Measurements from ENCODE around the gene UTP25.
"Not testable (repeated sequence)": the region's sequence is repeated elsewhere in the genome, so short reads cannot be mapped to it uniquely, and the experiment has no call there.

The UTP25 gene

GRCh38 chr1:209827384-209828262 is at the start of gene UTP25:
Gene UTP25, plus strand, starts transcription at chr1:209827972. Its CDS starts 92 bp downstream, at chr1:209828064.
- peak; percentile 93 for DNase-seq (ENCODE audit: low read depth)

GRCh38 chr1:209778102-209778501 is 49.7 kb upstream of the UTP25 start:
- DNase-seq (ENCODE audit: low read depth): no peak

GRCh38 chr1:209780268-209780667 is 47.5 kb upstream of the UTP25 start:
- no peak for DNase-seq (ENCODE audit: low read depth)

- DNase-seq (ENCODE audit: low read depth): no peak
These were observed 44.4 kb upstream of the UTP25 start for GRCh38 chr1:209783386-209783785.

- peak; percentile 100 for DNase-seq (ENCODE audit: low read depth)
These were observed 43.3 kb upstream of the UTP25 start, which contains the start of gene C1orf74 for GRCh38 chr1:209784265-209785169. Gene C1orf74, minus strand, starts transcription at chr1:209784559. Its CDS starts 925 bp downstream, at chr1:209783634.

GRCh38 chr1:209785592-209785991 is 42.2 kb upstream of the UTP25 start:
- no peak for DNase-seq (ENCODE audit: low read depth)

- DNase-seq (ENCODE audit: low read depth): no peak
These were observed 41.6 kb upstream of the UTP25 start for GRCh38 chr1:209786146-209786545.

- DNase-seq (ENCODE audit: low read depth): no peak
These were observed 40.2 kb upstream of the UTP25 start for GRCh38 chr1:209787551-209787950.

GRCh38 chr1:209789245-209789644 is 38.5 kb upstream of the UTP25 start:
- no peak for DNase-seq (ENCODE audit: low read depth)

GRCh38 chr1:209790286-209791193 is 37.2 kb upstream of the UTP25 start:
- DNase-seq (ENCODE audit: low read depth): no peak

GRCh38 chr1:209791920-209792319 is 35.9 kb upstream of the UTP25 start:
- DNase-seq (ENCODE audit: low read depth): no peak

- not testable (repeated sequence) for DNase-seq (ENCODE audit: low read depth)
These were observed 34.1 kb upstream of the UTP25 start for GRCh38 chr1:209793711-209794110.

GRCh38 chr1:209797978-209798639 is 29.7 kb upstream of the UTP25 start:
- DNase-seq (ENCODE audit: low read depth): no peak

- DNase-seq (ENCODE audit: low read depth): no peak
These were observed 26.6 kb upstream of the UTP25 start for GRCh38 chr1:209800984-209801834.

GRCh38 chr1:209802117-209802779 is 25.5 kb upstream of the UTP25 start:
- DNase-seq (ENCODE audit: low read depth): no peak

- DNase-seq (ENCODE audit: low read depth): no peak
These were observed 25.0 kb upstream of the UTP25 start for GRCh38 chr1:209802780-209803152.

GRCh38 chr1:209803568-209803967 is 24.2 kb upstream of the UTP25 start:
- DNase-seq (ENCODE audit: low read depth): no peak

GRCh38 chr1:209805341-209805781 is 22.4 kb upstream of the UTP25 start:
- no peak for DNase-seq (ENCODE audit: low read depth)
